ENCODE measurements around the gene PRMT2. TPM values are rescaled to one million over a fixed set of nuclear protein-coding genes. Genes with fewer than 3 reads are reported as not detected.

Gene PRMT2
- total RNA-seq, 1 experiment from 2014 or later: 53.7 TPM

GRCh38 chr21:46617267-46618051 lies 18.0 kb upstream of the PRMT2 start:
- no peak for DNase-seq (ENCODE audit: low spot score)

More at GRCh38 chr21:46617267-46618051, 18.0 kb upstream of the PRMT2 start:
- Mint-ChIP-seq H3K4me3 (no peak overlapping the region), H3K27me3 (ENCODE audit: low read depth) (no peaks in the 10 kb centered on the region; the same call in none of the 2 replicates), H3K4me1 (peaks cover 19% of the 10 kb centered on the region), H3K36me3 (no peaks in the 10 kb centered on the region), H3K27ac (no peak overlapping the region), H3K9me3 (peaks cover 8% of the 10 kb centered on the region)
- TF ChIP-seq RELA (CRISPR knock-in tag; IDR thresholded peaks at IDR 0.05; ENCODE audit: borderline replicate concordance) (no peak), ZMAT4 (CRISPR knock-in tag; IDR thresholded peaks at IDR 0.05) (no peak), PREB (CRISPR knock-in tag; IDR thresholded peaks at IDR 0.05; ENCODE audit: borderline replicate concordance) (no peak), ZBTB43 (CRISPR knock-in tag; IDR thresholded peaks at IDR 0.05) (no peak), HMGA2 (CRISPR knock-in tag; IDR thresholded peaks at IDR 0.05) (no peak), ATF3 (CRISPR knock-in tag; conservative IDR thresholded peaks at IDR 0.05) (no peak), ZNF532 (CRISPR knock-in tag; IDR thresholded peaks at IDR 0.05; ENCODE audit: borderline replicate concordance) (no peak), TEAD1 (CRISPR knock-in tag; IDR thresholded peaks at IDR 0.05) (no peak), USF2 (CRISPR knock-in tag; IDR thresholded peaks at IDR 0.05) (no peak)
- ATAC-seq: no peak
- ChIA-PET CTCF (no interaction called here), POLR2A (no interaction called here)
